Lower leg skin (tissue), 3 donors: ENCODE data around the gene SLFNL1.

ENCODE experiments used
- CTCF ChIP-seq, 3 donors: fragments of 450-650 bp; IDR thresholded peaks; one replicate each; pipeline ENCODE4 v1.5.1; 2016; ENCODE audit warnings: antibody characterized with exemption in 3 of 3, mild to moderate bottlenecking in 3 of 3, moderate library complexity in 2 of 3
- POLR2A ChIP-seq, 2 donors: fragments of 450-650 bp; IDR thresholded peaks; one replicate each; pipeline ENCODE4 v1.6.1; 2016 to 2017; ENCODE audit warnings: antibody characterized with exemption in 2 of 2, mild to moderate bottlenecking in 1 of 2, moderate library complexity in 1 of 2

- TF ChIP-seq CTCF (IDR thresholded peaks at IDR 0.05) (no peak), POLR2A (IDR thresholded peaks at IDR 0.05) (no peak)
These were observed 18.3 kb downstream of the SLFNL1 start for GRCh38 chr1:41003127-41003639.
